MV-4-11 (cell line): ENCODE data around the gene TSPO.

ENCODE experiments used
- DNase-seq: peaks from one replicate; lab custom pipeline; 2025; lab: John Stamatoyannopoulos, UW

TSPO gene

DNA sequence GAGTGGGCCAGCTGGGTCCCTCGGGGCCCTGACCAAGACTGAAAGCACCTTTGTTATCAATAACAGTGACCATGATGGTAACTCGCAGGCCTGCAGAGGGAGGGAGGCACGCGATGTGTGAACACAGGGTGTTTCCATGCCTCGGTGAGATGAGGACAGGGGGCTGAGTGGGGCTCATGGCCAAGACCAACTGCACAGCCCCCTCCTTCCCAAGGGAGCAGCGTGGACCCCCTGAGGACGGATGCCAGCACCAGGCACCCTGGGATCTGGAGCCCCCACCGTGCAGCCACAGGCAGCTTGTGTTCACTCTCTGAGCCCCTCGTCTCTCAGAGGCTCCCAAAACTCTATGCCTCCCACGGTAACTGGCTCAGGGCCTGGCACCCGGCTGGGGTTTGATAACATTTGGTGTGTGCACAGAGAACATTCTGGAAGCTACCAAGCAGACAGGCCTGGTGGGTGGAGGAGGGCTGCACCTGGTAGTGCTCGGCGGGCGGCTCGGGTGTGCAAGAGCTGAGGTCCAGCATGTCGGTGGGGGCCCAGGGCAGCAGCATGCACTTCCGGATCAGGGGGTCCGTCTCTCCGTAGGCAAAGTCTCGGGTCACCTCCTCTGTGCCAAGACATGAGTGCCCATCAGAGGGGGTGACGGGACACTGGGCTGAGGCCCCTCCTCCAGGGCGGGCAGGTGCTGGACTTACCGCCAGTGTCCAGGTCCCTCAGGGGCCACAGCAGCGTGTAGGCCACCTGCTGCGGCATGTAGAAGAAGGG, 28.0 kb downstream of the TSPO start:
- no peak for DNase-seq

DNA sequence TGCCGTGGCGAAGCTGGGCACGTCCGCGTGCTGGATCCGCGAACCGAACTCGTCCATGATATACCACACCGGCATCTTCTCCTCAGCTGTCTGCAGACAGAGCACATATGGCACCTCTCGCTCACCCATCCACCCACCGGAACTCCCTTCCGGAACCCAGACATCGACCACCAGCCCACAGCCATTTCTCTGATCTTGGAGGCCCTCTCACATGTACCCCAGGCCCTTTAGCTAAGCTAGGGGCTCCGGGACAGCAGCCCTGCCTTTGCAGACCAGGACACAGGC, 28.5 kb downstream of the TSPO start:
- DNase-seq: no peak

DNA sequence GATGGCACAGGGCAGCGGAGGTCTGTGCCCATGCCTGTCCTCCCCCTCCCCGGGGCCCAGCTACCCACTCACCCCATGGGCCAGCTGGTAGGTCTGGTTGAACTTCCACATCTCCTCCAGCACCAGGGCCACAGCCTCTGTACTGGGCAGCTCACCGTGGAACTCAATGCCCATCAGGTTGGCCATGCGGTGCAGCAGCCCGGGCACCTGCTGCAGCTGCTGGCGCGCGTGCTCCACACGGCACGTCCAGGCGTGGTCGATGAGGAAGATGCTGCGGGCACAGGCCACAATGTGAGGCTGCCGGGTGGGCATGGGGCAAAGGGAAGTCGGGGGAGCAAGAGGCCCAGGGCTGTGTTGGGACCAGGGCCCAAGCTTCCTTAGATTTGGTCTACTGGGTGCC, 29.3 kb downstream of the TSPO start:
- no peak for DNase-seq

DNA sequence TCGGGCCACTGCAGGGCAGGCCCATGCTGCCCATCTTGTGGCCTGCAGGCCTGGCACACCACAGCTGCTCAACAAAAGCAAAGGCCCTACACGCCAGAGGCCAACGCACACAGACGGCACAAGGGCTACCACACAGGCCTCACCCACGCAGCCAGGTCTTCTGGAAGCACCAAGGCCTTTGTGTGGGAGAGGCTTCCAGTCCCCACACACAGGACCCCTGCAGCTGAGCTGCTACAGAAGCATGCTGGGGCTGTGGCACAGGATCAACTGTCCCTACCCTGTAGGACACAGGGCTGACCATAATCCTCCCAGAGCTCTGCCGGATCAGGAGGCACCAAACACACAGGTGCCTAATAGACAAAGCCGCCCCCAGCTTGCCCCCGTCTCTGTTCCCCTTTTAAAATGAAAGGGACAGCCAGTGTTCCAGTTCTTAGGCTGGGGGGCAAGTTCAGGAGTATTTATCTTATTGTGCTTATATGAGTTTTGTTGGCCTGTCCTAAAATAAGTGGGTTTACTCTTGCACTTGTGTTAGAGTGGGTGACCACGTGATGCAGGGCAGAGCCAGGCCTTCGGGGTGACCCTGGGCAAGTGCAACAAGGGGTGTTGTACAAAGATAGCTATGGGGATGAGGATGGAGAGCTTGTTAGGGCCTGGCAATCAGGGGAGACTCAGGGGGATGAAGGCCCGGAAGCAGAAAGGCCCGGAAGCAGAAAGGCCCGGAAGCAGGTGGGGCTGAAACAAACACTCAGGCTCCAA, 30.1 kb downstream of the TSPO start:
- no peak for DNase-seq

DNA sequence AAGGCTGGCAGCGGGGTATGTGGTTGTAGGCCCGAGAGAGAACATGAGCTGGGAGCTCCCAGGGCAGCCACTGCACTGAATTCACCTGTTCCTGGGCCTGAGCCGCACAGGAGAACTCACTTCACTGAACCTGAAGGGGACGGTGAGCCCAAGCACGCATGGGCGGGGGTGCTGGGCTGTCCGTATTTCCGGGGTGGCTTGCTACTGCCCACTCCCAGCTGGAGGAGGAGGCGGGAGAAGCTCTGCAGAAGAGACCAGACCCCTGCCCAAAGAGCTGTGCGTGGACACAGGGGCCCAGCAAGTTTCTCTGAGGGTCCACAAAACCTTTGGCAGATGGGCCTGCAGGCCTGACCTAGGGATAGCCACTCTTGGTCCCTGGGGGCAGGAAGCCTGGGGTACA, 30.8 kb downstream of the TSPO start:
- DNase-seq: no peak

DNA sequence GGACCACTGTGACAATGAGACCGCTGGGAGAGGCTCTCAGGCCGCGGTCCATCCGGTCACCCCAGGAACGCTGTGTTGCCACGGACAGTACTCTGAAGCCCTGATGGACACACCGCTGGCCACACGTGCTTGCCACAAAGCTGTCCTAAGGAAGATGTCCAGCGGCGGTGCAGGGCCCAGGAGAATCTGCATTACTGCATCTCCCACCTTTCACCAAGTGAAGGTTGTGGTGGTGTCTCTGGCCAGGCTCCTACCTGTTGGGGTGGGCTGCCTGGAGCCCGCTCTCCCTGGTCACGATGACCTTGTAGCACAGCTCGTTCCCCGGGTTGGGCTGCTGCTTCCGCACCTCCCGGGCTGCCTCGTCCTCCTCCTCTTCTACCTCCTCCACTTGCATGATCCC, 31.4 kb downstream of the TSPO start:
- DNase-seq: no peak

DNA sequence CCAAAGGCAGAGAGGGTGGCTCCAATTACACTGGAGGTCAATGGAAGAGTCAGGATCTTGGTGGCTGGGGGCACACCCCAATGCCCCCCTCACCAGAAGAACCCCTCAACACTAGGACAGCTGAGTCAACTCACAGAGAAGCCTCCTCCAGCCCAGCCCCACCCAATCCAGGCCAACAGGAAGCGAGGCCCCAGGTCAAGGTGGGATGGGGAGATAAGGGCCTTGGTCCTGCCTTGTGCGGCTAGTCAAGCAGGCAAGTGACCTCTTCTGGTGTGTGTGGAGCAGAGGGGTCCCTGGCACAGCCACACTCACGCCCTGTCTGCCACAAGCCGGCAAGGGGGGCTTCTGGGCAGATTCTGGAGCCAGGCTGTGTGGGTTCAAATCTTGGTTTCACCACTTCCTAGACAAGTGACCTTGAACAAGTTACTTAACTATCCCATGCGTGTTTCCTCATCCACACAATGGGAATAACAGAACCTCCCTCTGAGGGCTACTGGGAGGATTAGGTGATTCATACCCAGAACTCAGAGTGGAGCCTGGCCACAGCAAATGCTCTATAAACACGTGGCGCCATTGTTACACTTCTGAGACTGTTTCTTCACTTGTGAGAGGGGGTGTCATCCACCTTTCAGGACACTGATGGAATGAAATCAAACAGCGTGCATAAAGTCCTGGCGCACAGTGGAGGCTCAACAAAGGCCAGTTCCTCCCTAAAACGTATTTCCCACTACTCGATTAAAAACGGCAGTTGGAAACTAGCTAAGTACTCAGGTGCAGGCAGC, 32.3 kb downstream of the TSPO start:
- peak; percentile 81 for DNase-seq

DNA sequence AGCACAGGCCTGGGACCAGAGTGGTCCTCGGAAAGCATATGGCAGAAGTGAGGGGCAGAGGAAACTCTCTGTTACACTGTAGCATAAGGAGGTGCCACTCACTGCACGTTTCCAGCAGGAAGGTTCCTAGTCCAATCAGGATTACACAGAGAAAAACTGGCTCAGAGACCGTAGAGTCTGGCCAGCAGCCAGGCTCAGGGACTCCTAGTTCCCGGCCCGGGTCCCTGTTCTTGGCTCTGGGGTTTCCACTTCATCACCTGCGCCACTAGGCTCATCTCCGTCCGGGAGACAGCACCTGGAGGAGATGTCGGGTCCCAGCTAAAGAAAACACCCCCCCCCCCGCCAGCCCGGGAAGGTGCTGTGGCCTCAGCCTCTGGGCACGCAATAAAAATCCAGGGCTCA, 34.5 kb downstream of the TSPO start:
- DNase-seq: no peak

DNA sequence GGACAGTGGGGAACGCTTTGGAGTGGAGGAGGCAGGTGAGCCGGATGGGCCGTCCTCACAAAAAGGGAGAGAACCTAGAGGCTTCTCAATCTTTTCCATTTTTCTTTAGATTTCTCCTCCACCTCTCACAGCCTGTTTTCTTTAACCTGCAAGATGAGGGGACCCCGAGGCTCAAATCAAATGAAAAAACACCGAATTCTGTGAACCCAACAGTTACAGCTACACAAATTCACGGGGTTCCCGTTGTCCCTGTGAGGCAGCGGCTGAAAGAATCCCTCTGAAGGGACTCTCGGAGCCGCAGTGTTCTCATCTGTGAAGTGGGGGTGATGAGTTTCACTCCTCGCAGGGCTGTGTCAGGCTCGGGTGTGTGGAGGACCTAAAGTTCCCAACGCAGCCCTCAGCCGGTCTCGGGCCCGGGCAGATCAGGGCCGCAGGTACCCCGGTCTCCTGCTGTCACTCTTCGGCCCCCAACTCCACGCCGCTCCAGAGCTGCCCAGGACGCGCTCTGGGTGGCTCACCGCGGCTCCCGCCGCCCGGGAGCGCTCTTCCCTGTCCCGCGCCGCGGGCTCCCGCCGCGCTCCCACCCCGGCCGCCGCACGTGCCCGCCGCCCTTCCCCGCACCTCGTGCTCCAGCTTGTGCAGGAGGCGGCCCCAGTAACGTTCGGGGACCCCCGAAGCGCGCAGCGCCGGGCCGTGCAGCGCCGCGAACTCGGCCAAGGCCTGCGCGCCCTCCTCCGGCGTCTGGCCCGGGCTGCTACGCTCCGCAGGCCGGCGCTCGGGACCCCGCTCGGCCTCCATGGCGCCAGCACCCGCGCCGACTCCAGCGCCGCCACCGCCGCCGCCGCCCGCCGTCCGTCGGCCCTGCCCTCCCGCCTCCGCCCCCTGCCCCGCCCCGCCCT, 35.2 kb downstream of the TSPO start, which contains the start of gene TTLL12:
Gene TTLL12 (minus strand): TSS at position 863 of the 899 bp plus-strand sequence. CDS start 65 bp downstream, at position 798.
- no peak for DNase-seq

DNA sequence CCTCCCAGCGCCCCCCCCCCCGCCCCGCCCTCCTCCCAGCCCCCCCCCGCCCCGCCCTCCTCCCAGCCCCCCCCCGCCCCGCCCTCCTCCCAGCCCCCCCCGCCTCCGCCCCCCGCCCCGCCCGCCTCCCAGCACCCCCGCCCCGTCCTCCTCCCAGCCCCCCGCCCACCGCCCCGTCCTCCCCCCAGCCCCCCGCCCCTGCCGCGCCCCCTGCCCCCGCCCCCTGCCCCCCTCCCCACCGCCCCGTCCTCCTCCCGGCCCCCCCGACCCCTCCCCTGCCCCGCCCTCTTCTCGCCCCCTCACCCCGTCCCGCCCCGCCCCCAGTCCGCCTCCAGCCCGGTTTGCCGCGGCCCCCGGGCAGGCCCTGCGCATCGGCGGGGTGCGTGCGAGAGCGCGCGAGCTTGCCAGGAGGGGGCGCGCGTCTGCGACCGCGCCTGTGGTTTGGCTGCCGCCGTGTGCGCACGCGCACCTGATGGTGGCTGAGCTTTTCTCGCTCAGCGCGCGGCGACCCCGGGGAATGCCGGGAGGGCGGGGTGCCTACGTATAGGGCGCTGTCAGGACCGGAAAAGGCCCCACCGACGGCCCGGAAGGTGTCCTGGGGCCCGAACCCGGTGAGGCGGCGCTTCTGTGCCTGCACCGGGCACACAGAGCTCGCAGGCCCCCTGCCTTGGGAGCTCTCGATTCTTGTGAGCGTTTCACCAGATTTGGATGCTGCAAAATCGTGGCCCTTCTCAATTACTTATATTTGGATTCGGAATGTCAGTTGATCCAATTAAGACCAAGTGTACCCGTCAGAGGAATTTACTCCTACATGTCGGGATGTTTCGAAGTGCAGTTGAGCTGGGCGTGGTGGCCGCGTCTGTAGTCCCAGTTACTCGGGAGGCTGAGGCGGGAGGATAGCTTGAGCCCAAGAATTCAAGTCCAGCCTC, 36.1 kb downstream of the TSPO start:
- peak; percentile 93 for DNase-seq

DNA sequence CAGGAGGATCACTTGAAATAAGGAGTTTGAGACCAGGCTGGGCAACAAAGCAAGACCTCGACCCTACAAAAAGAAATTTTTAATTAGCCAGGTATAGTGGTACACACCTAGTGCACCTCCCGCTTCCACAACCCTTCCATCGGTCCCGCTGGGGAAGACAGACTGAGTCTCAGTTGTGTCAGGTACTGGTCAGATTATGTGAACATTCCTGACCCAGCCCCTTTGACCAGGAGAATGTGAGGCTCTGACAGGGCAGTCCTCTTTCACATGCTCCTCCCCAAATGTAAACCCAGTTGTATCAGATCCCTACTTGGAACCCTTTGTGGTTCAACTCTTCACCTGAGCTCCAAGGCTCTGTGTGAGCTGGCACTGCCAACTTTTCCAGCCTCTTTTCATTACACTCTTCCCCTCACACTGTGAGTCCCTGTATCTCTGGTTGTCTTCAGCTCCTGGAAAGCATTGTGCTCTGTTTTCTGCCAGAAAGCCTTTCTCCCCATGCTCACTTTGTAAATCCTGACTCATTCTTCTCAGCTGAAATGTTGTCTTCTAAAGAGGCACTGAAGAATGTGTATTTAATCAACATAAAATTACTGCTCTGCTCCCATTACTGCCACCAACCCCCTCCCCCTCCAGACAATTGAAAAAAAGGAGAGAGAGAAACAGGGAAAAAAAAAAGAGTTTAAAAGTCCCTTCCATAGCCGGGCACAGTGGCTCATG, 37.6 kb downstream of the TSPO start:
- no peak for DNase-seq

DNA sequence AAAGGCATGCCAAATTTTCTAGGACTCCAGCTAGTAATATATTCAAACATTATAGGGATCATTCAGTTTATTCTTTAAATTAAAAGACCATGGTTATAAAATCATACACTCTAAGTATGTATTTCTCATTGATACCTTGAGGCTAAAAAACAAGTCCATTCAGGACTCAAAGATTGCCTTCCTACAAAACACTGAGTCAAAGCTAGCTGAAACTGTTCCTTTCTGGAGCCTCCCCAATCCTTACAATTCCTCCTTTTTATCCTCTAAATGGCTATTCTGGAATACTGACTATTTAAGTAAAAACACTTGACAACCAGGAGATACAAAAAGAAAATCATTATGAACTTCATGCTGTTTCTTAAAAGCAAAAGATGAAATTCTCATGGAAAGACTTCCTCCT, 40.5 kb downstream of the TSPO start:
- DNase-seq: no peak

DNA sequence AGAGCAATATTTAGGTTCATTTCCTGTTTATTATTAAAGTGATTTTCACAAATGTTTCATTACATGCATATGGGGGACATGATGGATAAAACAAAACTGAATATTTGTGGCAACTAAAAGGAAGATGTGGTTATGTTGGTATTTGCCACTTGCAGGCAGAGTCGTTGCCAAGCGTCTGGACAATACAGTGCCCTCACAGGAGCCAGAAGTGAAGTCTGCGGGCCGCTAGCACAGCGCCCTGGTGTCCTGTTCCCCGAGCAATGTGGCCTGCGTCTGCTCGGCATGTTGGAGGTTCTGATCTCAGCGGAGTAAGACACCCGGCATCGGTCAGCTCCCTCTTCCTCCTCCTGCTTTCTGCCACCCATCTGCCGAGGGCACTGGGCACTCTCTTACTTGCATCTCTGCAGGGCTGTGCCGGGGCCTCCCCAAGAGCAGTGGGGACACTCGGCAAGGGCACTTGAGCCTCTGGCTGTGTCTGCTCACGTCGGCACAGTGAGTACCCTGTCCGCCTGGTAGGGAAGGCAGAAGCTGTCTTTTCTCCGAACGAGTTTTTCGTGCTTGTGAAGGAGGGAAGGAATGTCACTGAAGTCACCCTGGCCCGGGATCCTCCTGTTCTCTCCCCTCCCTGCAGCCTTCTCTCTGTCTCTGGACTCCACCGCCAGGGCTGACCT, 46.0 kb downstream of the TSPO start:
- peak; percentile 69 for DNase-seq

DNA sequence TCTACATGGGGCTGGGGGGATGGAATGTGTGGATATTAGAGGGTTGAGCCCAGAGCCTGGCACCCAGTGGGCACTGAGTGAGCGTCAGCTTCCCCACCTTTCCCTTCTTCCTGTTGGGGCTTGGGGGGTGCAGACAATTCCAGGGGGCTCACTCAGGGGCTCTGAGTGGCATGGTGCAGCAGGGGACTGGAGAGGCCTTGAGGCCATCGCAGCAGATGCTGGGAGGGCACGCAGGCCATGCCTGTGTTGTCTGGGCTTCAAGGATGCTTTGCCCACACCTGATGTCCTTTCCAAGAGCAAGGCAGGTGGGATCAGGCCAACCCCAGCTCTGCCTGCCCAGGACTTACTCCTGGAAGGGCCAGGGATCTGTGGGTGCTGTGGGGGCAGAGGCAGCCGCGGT, 46.8 kb downstream of the TSPO start:
- no peak for DNase-seq

DNA sequence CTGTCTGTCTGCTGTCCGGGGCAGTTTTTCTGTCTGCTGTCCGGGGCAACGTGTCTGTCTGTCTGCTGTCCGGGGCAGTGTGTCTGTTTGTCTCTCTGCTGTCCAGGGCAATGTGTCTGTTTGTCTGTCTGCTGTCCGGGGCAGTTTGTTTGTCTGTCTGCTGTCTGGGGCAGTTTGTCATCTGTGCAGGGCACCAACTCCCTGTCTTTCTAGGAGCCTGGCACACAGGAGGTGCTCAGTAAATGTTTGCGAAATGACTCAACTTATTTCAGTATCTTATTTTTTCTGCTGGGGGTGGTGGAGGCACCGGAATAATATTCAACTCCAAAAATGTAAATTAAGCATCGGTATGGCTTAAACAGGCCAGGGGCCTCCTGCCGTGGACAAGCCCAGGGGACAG, 47.6 kb downstream of the TSPO start:
- DNase-seq: no peak

DNA sequence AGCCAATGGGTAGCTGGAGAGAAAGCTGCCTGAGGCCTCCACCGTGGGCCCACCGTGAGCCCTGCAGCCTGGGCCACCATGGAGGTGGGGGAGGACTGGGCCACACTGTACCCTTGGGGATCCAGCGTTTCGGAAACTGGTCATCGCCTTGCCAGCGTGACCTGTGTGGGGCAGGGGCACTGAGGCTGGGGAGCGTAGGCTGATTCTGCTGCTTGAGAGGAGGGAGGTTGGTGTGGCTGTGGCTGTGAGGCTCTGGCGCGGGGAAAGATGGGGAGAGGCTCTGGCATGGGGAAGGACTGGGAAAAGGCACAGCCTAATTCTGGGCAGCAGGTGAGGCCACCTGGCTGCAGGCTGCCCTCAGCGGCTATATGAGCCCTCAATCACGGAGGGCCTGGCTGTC, 48.2 kb downstream of the TSPO start:
- DNase-seq: no peak

DNA sequence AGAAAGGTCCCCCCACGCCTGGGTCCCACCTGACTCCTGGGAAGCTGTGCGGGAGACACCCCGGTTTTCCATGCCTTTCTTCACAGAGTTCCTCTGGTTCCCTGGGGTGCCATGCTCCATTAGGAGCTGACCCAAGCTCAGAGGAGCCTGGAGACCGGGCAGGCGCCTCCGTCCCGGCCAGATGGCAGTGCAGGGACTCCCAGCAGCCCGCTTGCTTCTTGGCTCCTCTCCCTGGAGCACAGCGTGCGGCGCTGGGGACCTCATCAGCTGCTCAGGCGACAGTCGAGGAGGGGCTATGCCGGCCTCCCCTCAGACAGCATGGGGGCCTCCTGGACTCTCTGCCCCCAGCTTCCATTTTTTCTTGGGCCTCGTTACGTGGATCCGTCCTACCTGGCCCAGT, 48.7 kb downstream of the TSPO start:
- DNase-seq: no peak

DNA sequence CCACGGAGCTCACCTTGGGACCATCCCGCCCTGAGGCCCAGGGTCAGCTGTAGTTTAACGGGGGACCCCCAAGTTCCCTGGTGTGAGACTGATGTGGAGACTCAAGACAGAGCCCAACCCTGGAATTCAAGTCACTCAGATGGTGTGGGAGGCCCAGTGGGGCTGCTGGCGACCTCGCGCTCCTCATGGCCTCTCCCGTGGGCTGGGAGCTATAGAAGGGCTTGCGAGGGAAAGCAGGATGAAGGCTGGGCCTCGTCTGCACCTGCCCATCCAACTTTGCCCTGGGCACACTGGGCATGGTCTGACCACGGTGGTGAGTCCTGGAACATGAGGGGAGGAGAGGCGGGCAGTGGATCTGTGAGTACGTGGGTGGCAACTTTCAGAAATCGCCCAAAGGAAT, 49.2 kb downstream of the TSPO start:
- no peak for DNase-seq

DNA sequence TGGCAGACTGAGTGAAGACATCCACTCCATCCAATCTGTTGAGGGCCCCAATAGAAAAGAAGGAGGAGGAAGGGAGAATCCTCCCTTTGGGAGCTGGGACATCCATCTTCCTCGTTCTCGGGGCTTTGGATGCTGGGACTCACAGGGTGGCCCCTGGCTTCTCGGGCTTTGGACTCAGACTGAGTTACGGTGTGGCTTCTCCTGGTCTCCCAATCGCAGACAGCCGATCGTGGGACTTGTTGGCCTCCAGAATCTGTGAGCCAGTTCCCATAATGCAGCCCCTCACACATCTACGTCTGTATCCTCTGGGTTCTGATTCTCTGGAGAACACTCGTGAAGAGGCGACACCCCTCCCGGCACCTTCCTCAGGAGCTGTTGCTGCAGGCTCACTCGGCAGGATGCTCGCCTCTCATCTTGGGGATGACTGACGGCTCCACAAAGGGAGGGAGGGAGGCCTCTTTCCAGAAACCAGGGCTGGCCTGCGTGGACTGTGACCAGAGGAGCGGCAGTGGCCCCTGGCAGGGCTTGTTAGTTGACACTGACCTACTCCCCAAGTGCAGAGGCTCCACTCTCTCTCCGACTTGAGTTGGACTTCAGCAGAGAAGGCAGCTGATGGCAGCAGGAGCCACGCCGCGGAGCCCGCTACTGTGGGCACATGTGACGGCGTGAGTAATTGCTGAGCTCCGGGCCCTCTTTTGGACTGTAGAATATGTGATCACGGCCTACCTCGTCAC, 50.3 kb downstream of the TSPO start:
- no peak for DNase-seq
